Activated CD8-positive, alpha-beta T cell treated with anti-CD3 and anti-CD28 coated beads, Interleukin-2, amount 10 ng/mL, durations not matched to agents 7 days and 5 days (primary cell): ENCODE results near the gene ELMO1. TPM values are rescaled to one million over a fixed set of nuclear protein-coding genes. Genes with fewer than 3 reads are reported as not detected.

Source experiments
- ATAC-seq: fragments of 150-1000 bp; cut with Tn5 transposase; one replicate; pipeline ENCODE4 v1.10.0; 2021; ENCODE audit warnings: moderate library complexity
- CTCF ChIA-PET: fragments of 350-600 bp; sonication (Branson Sonifier 250); formaldehyde crosslinking; loops from one replicate; lab custom pipeline; 2021; ENCODE audit warnings: antibody characterized with exemption; lab: Charles Lee
- POLR2A ChIA-PET: fragments of 350-600 bp; sonication (Branson Sonifier 250); formaldehyde crosslinking; loops from one replicate; lab custom pipeline; 2021; ENCODE audit warnings: antibody characterized with exemption; lab: Charles Lee
- DNase-seq: peaks from one replicate; pipeline ENCODE4 v3.0.0-alpha.2; 2020
- H3K27ac Mint-ChIP-seq: one replicate; pipeline ENCODE4 v1.8.0; 2021; ENCODE audit warnings: mild to moderate bottlenecking, mixed read lengths
- H3K27me3 Mint-ChIP-seq: one replicate; pipeline ENCODE4 v1.8.0; 2021; ENCODE audit warnings: low read depth, mixed read lengths
- H3K36me3 Mint-ChIP-seq: one replicate; pipeline ENCODE4 v1.8.0; 2021; ENCODE audit warnings: low read depth, mixed read lengths
- H3K4me1 Mint-ChIP-seq: one replicate; pipeline ENCODE4 v1.8.0; 2021; ENCODE audit warnings: low read depth, mixed read lengths
- H3K4me3 Mint-ChIP-seq: one replicate; pipeline ENCODE4 v1.8.0; 2021; ENCODE audit warnings: mild to moderate bottlenecking, mixed read lengths
- H3K9me3 Mint-ChIP-seq: one replicate; pipeline ENCODE4 v1.8.0; 2022; ENCODE audit warnings: mixed read lengths; ENCODE audit not compliant: insufficient read depth
- total RNA-seq, 2 experiments: library from RNA; stranded (reverse); gene quantifications; one replicate each; pipeline ENCODE4 v1.2.3, GENCODE V29; 2021

ELMO1 gene
- total RNA-seq, 2 experiments from 2014 or later: 64.0 to 68.5 TPM

- H3K27me3 Mint-ChIP-seq: no peaks in the 10 kb centered on the region
- H3K36me3 Mint-ChIP-seq: peaks cover 18% of the 10 kb centered on the region
- ATAC-seq: no peak
- no peak overlapping the region for H3K4me3 Mint-ChIP-seq
- H3K4me1 Mint-ChIP-seq: no peaks in the 10 kb centered on the region
- CTCF ChIA-PET: no interaction called here
- no peak for DNase-seq
- no peak overlapping the region for H3K27ac Mint-ChIP-seq
- POLR2A ChIA-PET: no interaction called here
- H3K9me3 Mint-ChIP-seq: no peaks in the 10 kb centered on the region
Observed at GRCh38 chr7:37056234-37056912, 392.3 kb downstream of the ELMO1 start.

GRCh38 chr7:37054624-37055241, 393.9 kb downstream of the ELMO1 start:
- Mint-ChIP-seq H3K27ac (no peak overlapping the region), H3K4me1 (no peaks in the 10 kb centered on the region), H3K27me3 (no peaks in the 10 kb centered on the region), H3K36me3 (peaks cover 12% of the 10 kb centered on the region), H3K9me3 (no peaks in the 10 kb centered on the region), H3K4me3 (no peak overlapping the region)
- ATAC-seq: no peak
- ChIA-PET CTCF (no interaction called here), POLR2A (interaction anchor here (0.6 kb wide), 1 partner anchor 13 kb away, joined by 3 read pairs; no protein-coding TSS in a partner anchor)
- DNase-seq: no peak

GRCh38 chr7:37052705-37053104, 396.0 kb downstream of the ELMO1 start:
- ATAC-seq (no peak), DNase-seq (peak; percentile 54)
- Mint-ChIP-seq H3K9me3 (no peaks in the 10 kb centered on the region), H3K27ac (no peak overlapping the region), H3K27me3 (no peaks in the 10 kb centered on the region), H3K4me3 (no peak overlapping the region), H3K4me1 (no peaks in the 10 kb centered on the region), H3K36me3 (peaks cover 12% of the 10 kb centered on the region)
- ChIA-PET POLR2A (no interaction called here), CTCF (no interaction called here)

- Mint-ChIP-seq H3K4me1 (peaks cover under 1% of the 10 kb centered on the region), H3K27ac (no peak overlapping the region), H3K36me3 (peaks cover 8% of the 10 kb centered on the region), H3K9me3 (no peaks in the 10 kb centered on the region), H3K27me3 (no peaks in the 10 kb centered on the region), H3K4me3 (no peak overlapping the region)
- ChIA-PET POLR2A (no interaction called here), CTCF (no interaction called here)
- DNase-seq (no peak), ATAC-seq (no peak)
Observed at GRCh38 chr7:37050801-37051200, 397.9 kb downstream of the ELMO1 start.

- Mint-ChIP-seq H3K4me3 (no peak overlapping the region), H3K27ac (no peak overlapping the region), H3K27me3 (no peaks in the 10 kb centered on the region), H3K9me3 (no peaks in the 10 kb centered on the region), H3K4me1 (peaks cover 6% of the 10 kb centered on the region), H3K36me3 (peaks cover 6% of the 10 kb centered on the region)
- POLR2A ChIA-PET: no interaction called here
- CTCF ChIA-PET: no interaction called here
- DNase-seq (no peak), ATAC-seq (no peak)
Observed at GRCh38 chr7:37048674-37049073, 400.0 kb downstream of the ELMO1 start.

GRCh38 chr7:37047260-37047659, 401.4 kb downstream of the ELMO1 start:
- ATAC-seq: no peak
- POLR2A ChIA-PET: no interaction called here
- Mint-ChIP-seq H3K36me3 (peaks cover 6% of the 10 kb centered on the region), H3K4me1 (peaks cover 6% of the 10 kb centered on the region), H3K4me3 (no peak overlapping the region), H3K9me3 (no peaks in the 10 kb centered on the region), H3K27ac (no peak overlapping the region), H3K27me3 (no peaks in the 10 kb centered on the region)
- CTCF ChIA-PET: interaction anchor here (0.8 kb wide), 1 partner anchor 153 kb away, joined by 3 read pairs; no protein-coding TSS in a partner anchor
- DNase-seq: no peak

- CTCF ChIA-PET: interaction anchor here (0.8 kb wide), 1 partner anchor 154 kb away, joined by 3 read pairs; no protein-coding TSS in a partner anchor
- Mint-ChIP-seq H3K4me1 (peaks cover 6% of the 10 kb centered on the region), H3K36me3 (peaks cover 8% of the 10 kb centered on the region), H3K9me3 (no peaks in the 10 kb centered on the region), H3K4me3 (no peak overlapping the region), H3K27ac (no peak overlapping the region), H3K27me3 (no peaks in the 10 kb centered on the region)
- no peak for ATAC-seq
- no peak for DNase-seq
- POLR2A ChIA-PET: no interaction called here
Observed at GRCh38 chr7:37046531-37047079, 402.1 kb downstream of the ELMO1 start.

- POLR2A ChIA-PET: no interaction called here
- ATAC-seq (no peak), DNase-seq (no peak)
- no peak overlapping the region for H3K4me3 Mint-ChIP-seq
- peaks cover 8% of the 10 kb centered on the region for H3K36me3 Mint-ChIP-seq
- CTCF ChIA-PET: interaction anchor here (1.5 kb wide), 1 partner anchor 11 kb away, joined by 3 read pairs; no protein-coding TSS in a partner anchor
- no peak overlapping the region for H3K27ac Mint-ChIP-seq
- H3K27me3 Mint-ChIP-seq: no peaks in the 10 kb centered on the region
- H3K9me3 Mint-ChIP-seq: no peaks in the 10 kb centered on the region
- peaks cover 6% of the 10 kb centered on the region for H3K4me1 Mint-ChIP-seq
Observed at GRCh38 chr7:37045681-37046179, 402.9 kb downstream of the ELMO1 start.

GRCh38 chr7:37041461-37041860, 407.2 kb downstream of the ELMO1 start:
- DNase-seq (no peak), ATAC-seq (no peak)
- peaks cover 6% of the 10 kb centered on the region for H3K4me1 Mint-ChIP-seq
- ChIA-PET CTCF (no interaction called here), POLR2A (no interaction called here)
- peaks cover 14% of the 10 kb centered on the region for H3K9me3 Mint-ChIP-seq
- H3K27ac Mint-ChIP-seq: no peak overlapping the region
- peaks cover 22% of the 10 kb centered on the region for H3K36me3 Mint-ChIP-seq
- no peak overlapping the region for H3K4me3 Mint-ChIP-seq
- H3K27me3 Mint-ChIP-seq: no peaks in the 10 kb centered on the region

- POLR2A ChIA-PET: no interaction called here
- DNase-seq (no peak), ATAC-seq (no peak)
- no peaks in the 10 kb centered on the region for H3K27me3 Mint-ChIP-seq
- no peak overlapping the region for H3K27ac Mint-ChIP-seq
- peaks cover under 1% of the 10 kb centered on the region for H3K4me1 Mint-ChIP-seq
- peaks cover 24% of the 10 kb centered on the region for H3K36me3 Mint-ChIP-seq
- CTCF ChIA-PET: no interaction called here
- H3K9me3 Mint-ChIP-seq: peaks cover 14% of the 10 kb centered on the region
- no peak overlapping the region for H3K4me3 Mint-ChIP-seq
Observed at GRCh38 chr7:37040330-37040729, 408.3 kb downstream of the ELMO1 start.

- DNase-seq (no peak), ATAC-seq (no peak)
- Mint-ChIP-seq H3K9me3 (peaks cover 14% of the 10 kb centered on the region), H3K4me1 (no peaks in the 10 kb centered on the region), H3K27ac (no peak overlapping the region), H3K27me3 (no peaks in the 10 kb centered on the region), H3K4me3 (no peak overlapping the region), H3K36me3 (peaks cover 24% of the 10 kb centered on the region)
- CTCF ChIA-PET: no interaction called here
- POLR2A ChIA-PET: no interaction called here
Observed at GRCh38 chr7:37039131-37039749, 409.4 kb downstream of the ELMO1 start.

- Mint-ChIP-seq H3K9me3 (peaks cover 14% of the 10 kb centered on the region), H3K27me3 (no peaks in the 10 kb centered on the region), H3K27ac (no peak overlapping the region), H3K36me3 (peaks cover 25% of the 10 kb centered on the region), H3K4me3 (no peak overlapping the region), H3K4me1 (no peaks in the 10 kb centered on the region)
- no peak for DNase-seq
- no peak for ATAC-seq
- ChIA-PET POLR2A (no interaction called here), CTCF (no interaction called here)
Observed at GRCh38 chr7:37038706-37039105, 410.0 kb downstream of the ELMO1 start.
